ENCODE measurements around the gene BICRA. TPM values are rescaled to one million over a fixed set of nuclear protein-coding genes. Genes with fewer than 3 reads are reported as not detected.
"Not testable (repeated sequence)": the region's sequence is repeated elsewhere in the genome, so short reads cannot be mapped to it uniquely, and the experiment has no call there.

BICRA gene
- total RNA-seq, 1 donor from 2014 or later, result 17.1 TPM

DNA sequence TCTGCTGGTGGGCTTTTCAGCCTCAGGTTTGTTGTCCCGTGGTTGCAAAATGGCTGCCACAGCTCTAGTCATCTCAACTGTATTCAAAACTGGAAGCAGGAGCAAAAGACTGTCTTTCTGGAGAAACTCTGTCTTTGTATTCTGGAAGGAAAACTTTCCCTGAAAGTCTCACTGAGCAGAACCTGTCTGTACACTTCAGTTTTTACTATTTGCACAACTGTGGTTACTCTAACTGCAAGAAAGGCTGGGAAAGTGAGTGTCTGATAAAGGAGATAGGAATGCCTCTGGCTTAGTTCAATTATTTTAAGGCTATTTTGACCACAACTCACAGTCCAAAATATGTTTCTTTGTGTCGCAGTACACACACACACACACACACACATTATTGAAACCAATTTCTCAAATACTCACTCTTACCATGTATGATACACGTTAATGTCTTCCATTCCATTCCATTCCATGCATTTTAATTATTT lies 54.5 kb downstream of the BICRA start:
- TF ChIP-seq, protein P1, sequence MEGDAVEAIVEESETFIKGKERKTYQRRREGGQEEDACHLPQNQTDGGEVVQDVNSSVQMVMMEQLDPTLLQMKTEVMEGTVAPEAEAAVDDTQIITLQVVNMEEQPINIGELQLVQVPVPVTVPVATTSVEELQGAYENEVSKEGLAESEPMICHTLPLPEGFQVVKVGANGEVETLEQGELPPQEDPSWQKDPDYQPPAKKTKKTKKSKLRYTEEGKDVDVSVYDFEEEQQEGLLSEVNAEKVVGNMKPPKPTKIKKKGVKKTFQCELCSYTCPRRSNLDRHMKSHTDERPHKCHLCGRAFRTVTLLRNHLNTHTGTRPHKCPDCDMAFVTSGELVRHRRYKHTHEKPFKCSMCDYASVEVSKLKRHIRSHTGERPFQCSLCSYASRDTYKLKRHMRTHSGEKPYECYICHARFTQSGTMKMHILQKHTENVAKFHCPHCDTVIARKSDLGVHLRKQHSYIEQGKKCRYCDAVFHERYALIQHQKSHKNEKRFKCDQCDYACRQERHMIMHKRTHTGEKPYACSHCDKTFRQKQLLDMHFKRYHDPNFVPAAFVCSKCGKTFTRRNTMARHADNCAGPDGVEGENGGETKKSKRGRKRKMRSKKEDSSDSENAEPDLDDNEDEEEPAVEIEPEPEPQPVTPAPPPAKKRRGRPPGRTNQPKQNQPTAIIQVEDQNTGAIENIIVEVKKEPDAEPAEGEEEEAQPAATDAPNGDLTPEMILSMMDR (IDR thresholded peaks at IDR 0.05), result no peak
- peaks cover 27% of the 10 kb centered on the region for H3K4me1 Mint-ChIP-seq (ENCODE audit: unreplicated experiment)
- H3K27ac Mint-ChIP-seq (ENCODE audit: unreplicated experiment), result peak overlapping the region; percentile 63
- peaks cover 2% of the 10 kb centered on the region for H3K36me3 Mint-ChIP-seq (ENCODE audit: unreplicated experiment)
- H3K4me3 Mint-ChIP-seq (ENCODE audit: unreplicated experiment), result no peak overlapping the region
- no peak for DNase-seq (ENCODE audit: extremely low spot score, unreplicated experiment)
- no peaks in the 10 kb centered on the region for H3K27me3 Mint-ChIP-seq (ENCODE audit: unreplicated experiment)
- no peaks in the 10 kb centered on the region for H3K9me3 Mint-ChIP-seq (ENCODE audit: unreplicated experiment)

DNA sequence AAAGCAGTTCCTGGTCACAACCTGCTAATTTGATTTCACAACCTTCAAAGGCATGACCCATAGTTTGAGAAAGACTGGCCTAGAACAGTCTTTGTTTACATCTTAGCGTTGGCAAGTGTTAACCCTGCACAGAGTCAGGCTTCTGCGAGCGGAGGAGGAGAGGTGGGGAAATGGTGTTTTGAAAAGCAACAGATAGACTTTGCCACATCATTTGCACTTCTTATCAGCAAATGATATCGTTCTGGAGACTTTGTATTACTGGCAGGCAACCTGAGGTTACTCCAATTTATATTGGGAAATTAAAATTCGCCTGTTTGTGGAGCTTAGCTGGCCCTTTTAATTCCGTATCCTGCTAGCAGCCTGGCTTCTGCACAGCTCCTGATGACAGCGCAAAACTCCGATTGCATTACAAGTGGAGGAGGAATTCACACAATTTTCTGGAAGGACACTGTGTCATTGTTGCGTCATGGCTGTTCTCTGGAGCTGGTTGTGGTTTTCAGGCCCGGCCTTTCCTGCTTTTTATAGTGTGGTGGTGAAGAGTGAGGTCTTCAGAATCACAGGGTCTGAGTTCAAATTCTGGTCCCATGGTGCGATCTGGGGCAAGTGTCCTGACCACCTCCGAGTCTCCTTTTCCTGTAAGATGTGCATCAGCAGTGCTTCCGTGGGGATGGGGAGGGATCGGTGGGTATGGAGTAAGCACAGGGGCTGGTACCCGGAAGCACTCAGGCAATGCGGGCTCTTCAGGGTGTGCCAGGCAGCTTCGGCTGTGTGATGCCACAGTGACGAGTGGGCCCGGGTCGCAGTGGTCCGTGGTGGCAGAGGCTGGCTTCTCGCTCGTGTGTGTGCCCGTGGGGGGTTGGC lies 55.2 kb downstream of the BICRA start:
- Mint-ChIP-seq H3K27ac (ENCODE audit: unreplicated experiment) (peak overlapping the region; percentile 63), H3K9me3 (ENCODE audit: unreplicated experiment) (no peaks in the 10 kb centered on the region), H3K36me3 (ENCODE audit: unreplicated experiment) (peaks cover 2% of the 10 kb centered on the region), H3K4me3 (ENCODE audit: unreplicated experiment) (no peak overlapping the region), H3K4me1 (ENCODE audit: unreplicated experiment) (peaks cover 27% of the 10 kb centered on the region), H3K27me3 (ENCODE audit: unreplicated experiment) (no peaks in the 10 kb centered on the region)
- DNase-seq (ENCODE audit: extremely low spot score, unreplicated experiment), result no peak
- TF ChIP-seq, protein P1 (IDR thresholded peaks at IDR 0.05), result no peak

DNA sequence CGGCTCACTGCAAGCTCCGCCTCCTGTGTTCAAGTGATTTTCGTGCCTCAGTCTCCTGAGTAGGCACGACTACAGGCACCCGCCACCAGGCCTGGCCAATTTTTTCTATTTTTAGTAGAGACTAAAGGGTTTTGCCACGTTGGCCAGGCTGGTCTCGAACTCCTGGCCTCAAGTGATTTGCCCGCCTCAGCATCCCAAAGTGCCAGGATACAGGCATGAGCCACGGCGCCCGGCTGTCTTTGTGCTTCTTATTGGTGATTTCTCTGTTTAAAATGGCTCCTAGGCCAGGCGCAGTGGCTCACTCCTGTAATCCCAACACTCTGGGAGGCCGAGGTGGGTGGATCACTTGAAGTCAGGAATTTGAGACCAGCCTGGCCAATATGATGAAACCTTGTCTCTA lies 59.6 kb downstream of the BICRA start:
- peaks cover 23% of the 10 kb centered on the region for H3K4me1 Mint-ChIP-seq (ENCODE audit: unreplicated experiment)

DNA sequence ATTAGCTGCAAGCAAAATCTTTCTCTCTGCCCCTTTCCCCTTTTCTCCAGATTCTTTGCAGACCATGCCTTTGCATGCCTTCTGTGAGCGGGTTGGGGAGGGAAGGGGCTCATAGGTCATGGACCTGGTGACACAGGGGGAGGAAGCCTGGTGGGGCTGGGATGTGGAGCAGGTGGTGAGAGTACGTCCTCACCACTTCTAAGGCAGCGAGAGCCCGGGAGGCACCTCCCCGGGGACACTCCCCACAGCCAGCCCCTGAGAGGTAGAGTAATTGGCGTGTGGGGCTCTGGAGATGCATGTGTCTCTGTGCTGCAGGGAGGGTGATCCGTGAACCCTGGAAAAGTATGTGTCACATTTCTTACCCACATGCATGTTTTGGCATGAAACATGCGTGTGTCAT lies 61.8 kb downstream of the BICRA start:
- no peak overlapping the region for H3K27ac Mint-ChIP-seq (ENCODE audit: unreplicated experiment)

More for the DNA sequence above, 59.6 kb downstream of the BICRA start:
- not testable (repeated sequence) for DNase-seq (ENCODE audit: extremely low spot score, unreplicated experiment); H3K27ac Mint-ChIP-seq (ENCODE audit: unreplicated experiment); H3K9me3 Mint-ChIP-seq (ENCODE audit: unreplicated experiment); H3K4me3 Mint-ChIP-seq (ENCODE audit: unreplicated experiment); H3K27me3 Mint-ChIP-seq (ENCODE audit: unreplicated experiment); H3K36me3 Mint-ChIP-seq (ENCODE audit: unreplicated experiment)

DNA sequence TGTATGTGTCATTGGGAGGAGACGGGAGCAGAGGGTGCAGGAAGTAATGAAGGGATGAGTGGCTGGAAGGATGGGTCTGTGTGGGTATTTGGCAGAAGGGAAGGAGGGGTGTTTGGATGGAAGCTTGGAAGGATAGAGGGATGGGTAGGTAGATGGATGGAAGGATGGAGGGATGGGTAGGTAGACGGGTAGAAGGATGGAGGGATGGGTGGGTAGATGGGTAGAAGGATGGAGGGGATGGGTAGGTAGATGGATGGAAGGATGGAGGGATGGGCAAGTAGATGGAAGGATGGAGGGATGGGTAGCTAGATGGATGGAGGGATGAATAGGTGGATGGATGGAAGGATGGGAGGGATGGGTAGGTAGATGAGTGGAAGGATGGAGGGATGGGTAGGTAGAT lies 62.6 kb downstream of the BICRA start:
- H3K27me3 Mint-ChIP-seq (ENCODE audit: unreplicated experiment), result no peaks in the 10 kb centered on the region
- H3K36me3 Mint-ChIP-seq (ENCODE audit: unreplicated experiment), result peaks cover 20% of the 10 kb centered on the region
- no peaks in the 10 kb centered on the region for H3K9me3 Mint-ChIP-seq (ENCODE audit: unreplicated experiment)
- H3K4me3 Mint-ChIP-seq (ENCODE audit: unreplicated experiment), result no peak overlapping the region
- TF ChIP-seq, protein P1 (IDR thresholded peaks at IDR 0.05), result no peak
- H3K27ac Mint-ChIP-seq (ENCODE audit: unreplicated experiment), result no peak overlapping the region
- H3K4me1 Mint-ChIP-seq (ENCODE audit: unreplicated experiment), result peaks cover 8% of the 10 kb centered on the region
- DNase-seq (ENCODE audit: extremely low spot score, unreplicated experiment), result no peak

More for the DNA sequence above, 61.8 kb downstream of the BICRA start:
- H3K36me3 Mint-ChIP-seq (ENCODE audit: unreplicated experiment), result peaks cover 19% of the 10 kb centered on the region
- DNase-seq (ENCODE audit: extremely low spot score, unreplicated experiment), result no peak
- H3K27me3 Mint-ChIP-seq (ENCODE audit: unreplicated experiment), result no peaks in the 10 kb centered on the region
- H3K9me3 Mint-ChIP-seq (ENCODE audit: unreplicated experiment), result no peaks in the 10 kb centered on the region
- H3K4me3 Mint-ChIP-seq (ENCODE audit: unreplicated experiment), result no peak overlapping the region
- H3K4me1 Mint-ChIP-seq (ENCODE audit: unreplicated experiment), result peaks cover 10% of the 10 kb centered on the region
- TF ChIP-seq, protein P1 (IDR thresholded peaks at IDR 0.05), result no peak

Data from osteocyte (in vitro differentiated cells).